Stimulated activated CD8-positive, alpha-beta memory T cell treated with anti-CD3 and anti-CD28 coated beads, Interleukin-7, amount 100 ng/mL, for 24 hours (primary cell): ENCODE measurements around the gene TXN2.
"Not testable (repeated sequence)": the region's sequence is repeated elsewhere in the genome, so short reads cannot be mapped to it uniquely, and the experiment has no call there.

Experiments
- DNase-seq: peaks from one replicate; pipeline ENCODE4 v3.0.0-alpha.2; 2020; ENCODE audit warnings: low read depth

The TXN2 gene

DNA sequence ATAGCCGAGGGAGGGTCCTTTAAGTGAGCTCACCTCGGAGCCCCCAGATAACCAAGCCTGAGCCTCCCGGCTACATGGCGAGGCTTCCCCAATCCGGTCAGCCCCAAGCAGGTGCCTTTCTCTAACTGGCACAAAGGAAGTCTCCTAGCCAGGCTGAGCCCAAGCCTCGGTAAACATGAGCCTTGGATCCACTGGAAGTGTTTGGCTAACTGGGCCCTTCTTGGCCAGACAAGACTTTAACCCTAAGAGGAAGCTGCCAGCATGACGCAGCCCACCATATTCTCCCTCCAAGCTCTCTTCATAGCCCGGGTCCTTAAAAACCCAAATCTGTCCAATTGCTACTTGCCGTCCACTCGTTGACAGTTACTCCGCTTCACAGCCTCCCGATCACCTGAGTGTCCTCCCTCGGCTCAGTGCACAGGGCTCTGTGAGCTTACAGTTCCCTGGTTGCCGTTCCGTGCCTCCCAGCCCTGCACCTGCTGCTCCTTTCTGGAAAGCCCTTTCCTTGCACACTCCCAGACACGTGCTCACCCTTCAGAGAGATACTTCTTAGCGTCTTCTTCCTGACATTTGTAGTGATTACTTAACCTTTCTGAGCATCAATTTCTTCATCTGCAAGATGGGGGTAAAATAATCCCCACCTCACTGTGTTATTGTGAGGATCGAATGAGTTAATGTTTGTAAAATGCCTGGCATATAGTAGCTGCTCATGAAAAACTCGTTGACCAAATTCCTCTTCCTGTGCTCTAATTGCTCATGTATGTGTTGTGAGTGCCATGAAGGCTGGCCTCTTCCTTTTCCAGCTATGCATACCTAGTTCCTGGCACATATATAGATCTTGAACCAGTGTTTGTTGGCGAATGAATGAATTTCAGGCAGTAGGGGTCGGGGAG, 25.6 kb downstream of the TXN2 start:
- no peak for DNase-seq

GRCh38 chr22:36454916-36455570, 26.4 kb downstream of the TXN2 start:
- peak; percentile 85 for DNase-seq

GRCh38 chr22:36453855-36454378, 27.5 kb downstream of the TXN2 start:
- no peak for DNase-seq

DNA sequence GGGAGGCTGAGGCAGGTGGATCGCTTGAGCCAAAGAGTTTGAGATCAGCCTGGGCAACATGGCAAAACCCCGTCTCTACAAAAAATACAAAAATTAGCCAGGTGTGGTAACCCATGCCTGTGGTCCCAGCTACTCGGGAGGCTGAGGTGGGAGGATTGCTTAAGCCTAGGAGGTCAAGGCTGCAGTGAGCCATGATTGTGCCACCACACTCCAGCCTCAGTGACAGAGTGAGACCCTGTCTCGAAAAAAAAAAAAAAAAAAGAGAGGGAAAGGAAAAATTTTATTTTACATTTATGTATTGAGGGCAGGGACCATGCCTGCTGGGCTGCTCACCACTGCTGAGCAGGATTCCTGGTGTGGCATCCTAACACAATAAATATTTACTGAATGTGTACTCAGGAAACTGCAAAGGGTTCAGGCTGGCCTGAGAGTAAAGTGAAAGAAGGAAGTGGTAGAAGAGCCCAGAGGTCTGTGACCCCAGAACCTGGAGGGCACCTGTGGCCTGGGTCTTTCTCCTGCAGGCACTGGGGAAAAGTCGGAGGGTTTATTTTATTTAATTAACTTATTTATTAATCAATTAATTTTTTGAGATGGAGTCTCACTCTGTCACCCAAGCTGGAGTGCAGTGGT, 28.3 kb downstream of the TXN2 start:
- not testable (repeated sequence) for DNase-seq

GRCh38 chr22:36452250-36452977, 29.0 kb downstream of the TXN2 start:
- no peak for DNase-seq

DNA sequence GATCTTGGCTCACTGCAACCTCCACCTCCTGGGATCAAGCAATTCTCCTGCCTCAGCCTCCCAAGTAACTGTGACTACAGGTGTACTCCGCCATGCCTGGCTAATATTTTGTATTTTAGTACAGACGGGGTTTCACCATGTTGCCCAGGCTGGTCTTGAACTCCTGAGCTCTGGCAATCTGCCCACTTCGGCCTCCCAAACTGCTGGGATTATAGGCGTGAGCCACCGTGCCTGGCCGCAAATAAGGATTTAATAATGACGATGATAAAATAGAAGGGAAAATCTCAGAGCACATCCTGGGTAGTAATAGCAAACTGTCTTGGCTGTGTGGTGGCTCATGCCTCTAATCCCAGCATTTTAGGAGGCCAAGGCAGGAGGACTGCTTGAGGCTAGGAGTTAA, 30.5 kb downstream of the TXN2 start:
- DNase-seq = not testable (repeated sequence)

DNA sequence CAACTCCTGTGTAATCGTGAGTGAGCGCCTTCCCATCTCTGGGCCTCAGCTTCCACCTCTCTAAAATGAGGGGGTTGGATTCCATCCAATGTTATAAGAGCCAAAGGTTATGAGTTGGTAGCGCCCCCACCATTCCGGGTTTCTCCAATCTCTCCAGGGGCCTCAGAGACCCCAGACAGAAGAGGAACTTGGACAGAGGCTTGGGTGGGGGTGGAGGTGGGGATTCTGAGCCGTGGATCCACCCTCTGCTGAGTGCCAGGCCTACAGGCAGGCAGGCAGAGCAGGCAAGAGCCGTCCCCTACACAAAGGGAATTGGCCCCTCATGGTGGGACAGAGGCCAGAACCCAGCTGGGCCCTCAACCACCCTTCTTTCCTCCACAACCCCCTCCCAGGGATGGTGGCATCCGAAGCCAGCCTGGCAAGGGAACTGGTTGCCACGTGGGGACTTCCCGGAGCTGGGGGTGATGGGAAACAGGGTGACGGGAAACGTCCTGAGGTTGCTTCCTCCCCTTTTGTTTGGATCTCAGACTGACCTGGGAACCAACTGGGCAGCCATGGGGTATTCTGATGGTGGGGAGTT, 31.8 kb downstream of the TXN2 start:
- no peak for DNase-seq

DNA sequence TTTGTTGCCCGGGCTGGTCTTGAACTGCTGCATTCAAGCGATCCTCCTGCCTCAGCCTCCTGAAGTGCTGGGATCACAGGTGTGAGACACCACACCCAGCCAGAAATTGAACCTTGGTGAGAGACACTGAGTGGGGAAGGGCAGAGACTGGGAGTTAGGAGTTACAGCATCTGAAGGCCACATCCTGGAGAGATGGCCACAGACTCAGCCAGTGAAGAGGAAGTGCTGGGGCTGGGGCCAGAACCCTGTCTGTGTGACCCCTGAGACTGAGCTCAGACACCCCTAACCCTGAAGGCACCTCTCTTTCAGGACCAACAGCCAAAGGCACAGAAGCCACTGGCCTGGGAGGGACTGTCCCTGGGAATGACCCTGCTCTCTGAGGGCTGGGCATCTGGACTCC, 33.8 kb downstream of the TXN2 start:
- DNase-seq = no peak

- no peak for DNase-seq
Measured at GRCh38 chr22:36445158-36445668, 36.2 kb downstream of the TXN2 start.

GRCh38 chr22:36443198-36443770, 38.2 kb downstream of the TXN2 start:
- DNase-seq = no peak

- DNase-seq = no peak
Measured at GRCh38 chr22:36442506-36443197, 38.8 kb downstream of the TXN2 start.

DNA sequence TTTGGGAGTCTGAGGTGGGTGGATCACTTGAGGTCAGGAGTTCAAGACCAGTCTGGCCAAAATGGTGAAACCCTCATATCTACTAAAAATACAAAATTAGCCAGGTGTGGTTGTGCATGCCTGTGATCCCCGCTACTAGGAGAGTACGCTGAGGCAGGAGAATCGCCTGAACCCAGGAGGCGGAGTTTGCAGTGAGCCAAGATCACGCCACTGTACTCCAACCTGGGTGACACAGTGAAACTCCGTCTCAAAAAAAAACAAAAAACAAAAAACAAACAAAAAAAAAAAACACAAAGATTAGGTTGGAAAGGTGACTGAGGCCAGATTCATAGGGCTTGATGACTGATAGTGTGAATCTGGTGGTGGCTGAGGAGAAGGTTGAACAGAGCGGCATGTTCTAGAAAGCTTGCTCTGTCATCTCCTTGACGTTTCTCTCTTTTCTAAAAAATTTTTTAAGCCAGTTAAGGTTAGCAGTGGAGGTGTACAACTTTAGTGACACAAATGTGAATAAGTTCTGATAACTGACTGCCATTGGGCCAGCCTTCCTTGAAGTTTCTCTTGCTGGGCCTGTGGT, 40.9 kb downstream of the TXN2 start:
- no peak for DNase-seq

DNA sequence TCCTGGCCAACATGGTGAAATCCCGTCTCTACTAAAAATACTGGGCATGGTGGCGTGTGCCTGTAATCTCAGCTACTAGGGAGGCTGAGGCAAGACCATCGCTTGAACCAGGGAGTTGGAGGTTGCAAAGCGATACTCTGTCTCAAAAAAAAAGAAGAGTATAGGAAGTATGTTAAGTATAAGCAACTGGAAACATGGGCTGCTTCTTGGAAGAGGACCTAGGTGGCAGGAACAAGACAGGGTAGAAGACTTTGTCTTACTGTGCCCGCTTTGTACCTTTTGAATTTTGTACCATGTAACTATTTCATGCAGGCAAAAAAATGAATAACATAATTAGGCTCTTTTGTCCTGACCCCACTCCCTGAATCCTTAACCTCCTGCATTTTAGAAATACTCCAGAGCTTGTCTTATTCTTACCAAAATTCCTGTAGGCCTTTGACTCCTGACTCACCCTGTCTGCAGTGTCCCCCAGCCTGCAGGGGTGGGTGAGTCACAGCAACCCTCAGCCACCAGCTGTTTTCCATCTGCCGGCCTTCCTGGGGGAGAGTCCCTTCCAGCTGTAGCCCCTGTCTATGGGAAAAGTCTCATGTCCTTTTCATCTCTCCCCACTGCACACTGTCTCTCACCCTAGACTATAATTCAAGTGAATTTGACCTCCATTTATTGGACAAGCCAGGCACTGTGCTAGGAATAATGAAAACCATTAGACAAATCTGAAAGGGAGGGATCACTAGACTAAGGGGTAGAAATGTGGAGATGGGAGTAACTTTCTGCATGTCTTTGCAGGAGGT, 41.8 kb downstream of the TXN2 start:
- DNase-seq = no peak

- DNase-seq = no peak
Measured at GRCh38 chr22:36435516-36436415, 45.7 kb downstream of the TXN2 start.

DNA sequence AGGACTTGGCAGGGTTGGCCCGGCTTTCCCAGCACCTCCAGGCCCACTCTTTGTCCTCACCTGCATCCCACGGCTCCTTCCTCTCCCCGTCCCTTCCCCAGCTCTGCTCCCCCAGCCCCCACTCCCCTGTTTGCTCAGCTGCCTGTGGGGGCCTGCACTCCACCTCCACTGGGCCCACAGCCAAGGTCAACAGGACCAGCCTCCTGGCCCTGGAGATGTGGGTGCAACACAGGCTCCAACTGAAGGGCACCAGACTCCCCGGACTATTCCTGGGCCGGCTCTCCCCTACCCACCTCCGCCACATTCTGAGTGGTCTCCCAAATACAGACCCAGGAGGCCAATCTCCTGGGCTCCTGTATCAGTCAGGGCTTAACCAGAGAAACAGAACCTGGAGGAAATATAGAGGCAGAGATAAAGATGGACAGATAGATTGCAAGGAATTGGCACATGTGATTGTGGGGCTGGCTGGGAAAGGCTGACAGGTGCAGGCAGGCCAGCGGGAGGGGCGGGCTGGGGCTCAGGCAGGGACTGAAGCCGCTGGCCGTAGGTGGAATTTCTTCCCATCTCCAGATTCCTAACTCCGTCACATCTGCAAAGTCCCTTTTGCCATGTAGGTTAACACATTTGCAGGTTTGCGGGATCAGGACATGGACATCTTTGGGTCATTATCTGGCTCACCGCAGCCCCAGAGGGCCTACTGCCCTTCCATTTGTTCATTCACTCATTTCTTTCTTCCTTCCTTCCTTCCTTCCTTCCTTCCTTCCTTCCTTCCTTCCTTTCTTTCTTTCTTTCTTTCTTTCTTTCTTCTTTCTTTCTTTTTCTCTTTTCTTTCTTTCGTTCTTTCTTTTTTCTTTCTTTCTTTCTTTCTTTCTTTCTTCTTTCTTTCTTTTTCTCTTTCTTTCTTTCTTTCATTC, 47.9 kb downstream of the TXN2 start:
- no peak for DNase-seq

- no peak for DNase-seq
Measured at GRCh38 chr22:36432592-36433317, 48.7 kb downstream of the TXN2 start.
